Panc1 (cell line): ENCODE measurements around the gene SLC6A12. TPM values are rescaled to one million over a fixed set of nuclear protein-coding genes. Genes with fewer than 3 reads are reported as not detected.

Experiments
- ATAC-seq: fragments of 200-7000 bp; cut with Tn5 transposase; 2 replicates; pipeline ENCODE4 v1.9.1; 2020; ENCODE audit warnings: mild to moderate bottlenecking, moderate library complexity
- BruUV-seq: library from RNA; stranded (reverse); fragments of 400-500 nt; replicated peaks from 2 replicates; lab custom pipeline; 2021; lab: Mats Ljungman, UMichigan
- CTCF ChIA-PET: fragments of 300-600 bp; sonication (Branson Sonifier 250); formaldehyde crosslinking; loops from one replicate; lab custom pipeline; 2022; ENCODE audit warnings: antibody characterized with exemption; lab: Charles Lee
- POLR2A ChIA-PET: fragments of 300-600 bp; sonication (Branson Sonifier 250); formaldehyde crosslinking; loops from one replicate; lab custom pipeline; 2022; ENCODE audit warnings: antibody characterized with exemption; lab: Charles Lee
- DNase-seq: peaks from one replicate; pipeline ENCODE4 v3.0.0-alpha.2; 2010; ENCODE audit warnings: low read depth, low spot score
- H3K27ac ChIP-seq: 2 replicates; pipeline ENCODE4 v1.5.1; 2011; ENCODE audit warnings: mild to moderate bottlenecking, low read length, inconsistent platforms
- H3K27me3 ChIP-seq: fragments of 200-500 bp; sonication (Bioruptor generic); 2 replicates; pipeline ENCODE4 v1.6.0; 2014; ENCODE audit warnings: low read length, inconsistent platforms; ENCODE audit not compliant: control insufficient read depth, insufficient read depth
- H3K36me3 ChIP-seq: fragments of 200-500 bp; sonication (Bioruptor generic); 2 replicates; pipeline ENCODE4 v1.5.1; 2014; ENCODE audit warnings: inconsistent platforms, mild to moderate bottlenecking, low read length, moderate library complexity; ENCODE audit not compliant: control insufficient read depth, insufficient read depth
- H3K4me1 ChIP-seq: 2 replicates; pipeline ENCODE4 v1.5.1; 2011; ENCODE audit warnings: inconsistent platforms, mild to moderate bottlenecking, low read length, moderate library complexity; ENCODE audit not compliant: control insufficient read depth, insufficient read depth
- H3K4me3 ChIP-seq, 2 experiments: 2 replicates each; pipeline ENCODE4 v1.5.1; 2011 to 2012; ENCODE audit warnings: low read depth in 2 of 2, low read length in 2 of 2, mild to moderate bottlenecking in 2 of 2, inconsistent platforms in 1 of 2, moderate library complexity in 1 of 2
- H3K9me3 ChIP-seq: fragments of 200-500 bp; sonication (Bioruptor generic); 2 replicates; pipeline ENCODE4 v1.5.1; 2014; ENCODE audit warnings: low read depth, mild to moderate bottlenecking, inconsistent platforms, low read length, moderate library complexity; ENCODE audit not compliant: control insufficient read depth, insufficient read depth
- POLR2AphosphoS5 ChIP-seq: IDR thresholded peaks from 2 replicates; pipeline ENCODE4 v1.6.1; 2012; ENCODE audit warnings: mild to moderate bottlenecking, low read depth, low read length, moderate library complexity
- SIN3A ChIP-seq: IDR thresholded peaks from 2 replicates; pipeline ENCODE4 v1.6.1; 2012; ENCODE audit warnings: low read depth, mild to moderate bottlenecking, low read length, moderate library complexity, borderline replicate concordance; ENCODE audit not compliant: insufficient read depth
- TCF7L2 ChIP-seq: IDR thresholded peaks from 2 replicates; pipeline ENCODE4 v1.6.1; 2011; ENCODE audit warnings: mild to moderate bottlenecking, low read depth, low read length, inconsistent platforms
- in situ Hi-C: cut with HindIII; loops from 2 replicates; pipeline ENCODE4 v1.10.0; 2016; ENCODE audit warnings: low sequenced_read_pairs, low pct_unique_long_range_greater_than_20kb
- intact Hi-C: fragments of 100-400 bp; cut with micrococcal nuclease; formaldehyde crosslinking; loops from one replicate; pipeline ENCODE4 v1.10.0; 2022; ENCODE audit not compliant: unreplicated experiment
- total RNA-seq: library from RNA; stranded (reverse); gene quantifications from one replicate; pipeline ENCODE4 v1.2.1, GENCODE V29; 2021; ENCODE audit not compliant: unreplicated experiment
- TF ChIP-seq, protein P1 (sequence below), 2 experiments: IDR thresholded peaks; 2 replicates each; pipeline ENCODE4 v1.6.1; 2011 to 2012; ENCODE audit warnings: low read depth in 2 of 2, control low read depth in 1 of 2, low read length in 1 of 2, mild to moderate bottlenecking in 1 of 2, moderate library complexity in 1 of 2; ENCODE audit not compliant: insufficient read depth in 1 of 2
- TF ChIP-seq, protein P2 (sequence below): fragments of 450-650 bp; IDR thresholded peaks from 2 replicates; pipeline ENCODE4 v1.5.1; 2017; ENCODE audit warnings: mild to moderate bottlenecking

SLC6A12 gene
- total RNA-seq, 1 experiment from 2014 or later: 1.0 TPM

DNA sequence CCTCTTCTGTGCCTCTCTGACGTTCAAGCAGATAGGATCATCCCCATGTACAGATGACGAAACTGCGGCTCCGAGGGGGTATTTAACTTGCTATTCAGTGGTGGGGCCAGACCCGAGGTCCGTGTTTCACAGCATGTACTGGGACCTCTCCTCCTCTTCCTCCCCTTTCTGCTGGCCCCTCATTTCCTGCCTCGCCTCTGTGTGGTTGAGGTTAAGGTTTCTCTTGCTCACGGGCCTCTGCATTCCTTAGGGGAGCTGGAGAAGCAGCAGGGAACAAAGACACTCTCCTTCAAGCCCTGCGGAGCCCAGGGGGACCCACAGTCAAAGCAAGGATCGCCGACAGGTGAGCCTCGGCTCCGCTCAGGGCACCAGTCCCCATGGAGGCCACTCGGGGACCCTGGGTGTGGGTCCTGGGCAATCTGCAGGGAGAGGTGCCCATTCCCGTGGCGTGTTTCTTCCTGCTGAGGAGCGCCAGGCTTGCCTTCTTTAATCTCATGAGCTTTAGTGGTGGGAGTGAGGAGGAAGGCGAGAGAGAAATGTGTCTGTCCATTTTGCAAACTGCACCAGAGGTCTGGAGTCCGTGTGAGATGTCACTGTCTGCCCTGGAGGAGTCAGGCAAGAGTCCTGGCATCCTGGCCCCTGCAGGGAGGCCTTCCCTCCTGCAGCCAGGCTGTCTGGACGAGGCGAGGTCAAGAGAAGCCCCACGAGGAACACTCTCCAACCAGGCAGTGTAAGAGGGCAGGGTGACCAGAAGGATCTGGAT is 45.0 kb downstream of the SLC6A12 start:
- TF ChIP-seq, protein P1, sequence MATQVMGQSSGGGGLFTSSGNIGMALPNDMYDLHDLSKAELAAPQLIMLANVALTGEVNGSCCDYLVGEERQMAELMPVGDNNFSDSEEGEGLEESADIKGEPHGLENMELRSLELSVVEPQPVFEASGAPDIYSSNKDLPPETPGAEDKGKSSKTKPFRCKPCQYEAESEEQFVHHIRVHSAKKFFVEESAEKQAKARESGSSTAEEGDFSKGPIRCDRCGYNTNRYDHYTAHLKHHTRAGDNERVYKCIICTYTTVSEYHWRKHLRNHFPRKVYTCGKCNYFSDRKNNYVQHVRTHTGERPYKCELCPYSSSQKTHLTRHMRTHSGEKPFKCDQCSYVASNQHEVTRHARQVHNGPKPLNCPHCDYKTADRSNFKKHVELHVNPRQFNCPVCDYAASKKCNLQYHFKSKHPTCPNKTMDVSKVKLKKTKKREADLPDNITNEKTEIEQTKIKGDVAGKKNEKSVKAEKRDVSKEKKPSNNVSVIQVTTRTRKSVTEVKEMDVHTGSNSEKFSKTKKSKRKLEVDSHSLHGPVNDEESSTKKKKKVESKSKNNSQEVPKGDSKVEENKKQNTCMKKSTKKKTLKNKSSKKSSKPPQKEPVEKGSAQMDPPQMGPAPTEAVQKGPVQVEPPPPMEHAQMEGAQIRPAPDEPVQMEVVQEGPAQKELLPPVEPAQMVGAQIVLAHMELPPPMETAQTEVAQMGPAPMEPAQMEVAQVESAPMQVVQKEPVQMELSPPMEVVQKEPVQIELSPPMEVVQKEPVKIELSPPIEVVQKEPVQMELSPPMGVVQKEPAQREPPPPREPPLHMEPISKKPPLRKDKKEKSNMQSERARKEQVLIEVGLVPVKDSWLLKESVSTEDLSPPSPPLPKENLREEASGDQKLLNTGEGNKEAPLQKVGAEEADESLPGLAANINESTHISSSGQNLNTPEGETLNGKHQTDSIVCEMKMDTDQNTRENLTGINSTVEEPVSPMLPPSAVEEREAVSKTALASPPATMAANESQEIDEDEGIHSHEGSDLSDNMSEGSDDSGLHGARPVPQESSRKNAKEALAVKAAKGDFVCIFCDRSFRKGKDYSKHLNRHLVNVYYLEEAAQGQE (IDR thresholded peaks at IDR 0.05; ENCODE audit: insufficient read depth in 1 of 2, low read depth in 2 of 2, low read length in 1 of 2): no peak
- Histone ChIP-seq H3K27ac (no peak overlapping the region), H3K4me1 (no peaks in the 10 kb centered on the region; the same call in 1 of the 2 replicates), H3K9me3 (no peaks in the 10 kb centered on the region), H3K4me3 (no peak overlapping the region), H3K36me3 (no peaks in the 10 kb centered on the region), H3K27me3 (no peaks in the 10 kb centered on the region)
- ChIA-PET CTCF (no interaction called here), POLR2A (no interaction called here)
- BruUV-seq: no TSS peak
- in situ Hi-C loops: no loop called here
- intact Hi-C loops: no loop called here
- DNase-seq: no peak
- no peak for ATAC-seq

DNA sequence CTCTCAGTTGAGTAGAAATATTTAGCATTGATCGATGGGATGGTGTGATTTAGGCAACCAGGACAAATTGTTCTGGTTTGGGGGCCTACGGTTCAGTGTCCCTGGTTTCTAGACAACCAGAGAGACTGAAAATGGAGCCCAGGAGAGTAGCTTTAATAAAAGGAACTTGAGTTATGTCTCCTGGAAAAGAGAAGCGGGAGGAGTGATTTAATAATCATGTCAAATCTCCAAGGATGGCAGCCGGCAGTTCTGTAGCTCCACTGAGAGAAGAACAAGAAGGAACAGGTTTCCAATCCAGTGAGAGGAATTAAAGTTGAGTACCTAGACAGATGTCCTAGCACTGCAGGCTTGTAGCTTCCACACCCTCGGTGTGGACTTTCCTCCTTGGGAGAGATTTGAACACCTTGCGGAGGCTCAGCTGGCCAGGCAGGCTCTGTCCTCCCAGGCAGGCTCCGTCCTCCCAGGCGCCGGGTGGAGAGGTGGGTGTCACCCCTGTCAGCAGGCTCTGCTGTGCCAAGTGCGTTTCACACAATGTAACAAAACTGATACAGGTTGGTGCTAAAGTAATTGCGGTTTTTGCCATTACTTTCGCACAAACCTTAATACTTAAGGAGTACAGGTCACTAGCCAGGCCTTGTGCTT is 45.9 kb downstream of the SLC6A12 start:
- H3K27me3 ChIP-seq: no peaks in the 10 kb centered on the region
- POLR2A ChIA-PET: no interaction called here
- in situ Hi-C loops: no loop called here

More for the DNA sequence above, 45.9 kb downstream of the SLC6A12 start:
- intact Hi-C loops: no loop called here
- no peak for TF ChIP-seq TCF7L2
- TF ChIP-seq SIN3A: no peak
- TF ChIP-seq, protein P1 (IDR thresholded peaks at IDR 0.05; ENCODE audit: insufficient read depth in 1 of 2, low read depth in 2 of 2, low read length in 1 of 2): no peak
- TF ChIP-seq, protein P2, sequence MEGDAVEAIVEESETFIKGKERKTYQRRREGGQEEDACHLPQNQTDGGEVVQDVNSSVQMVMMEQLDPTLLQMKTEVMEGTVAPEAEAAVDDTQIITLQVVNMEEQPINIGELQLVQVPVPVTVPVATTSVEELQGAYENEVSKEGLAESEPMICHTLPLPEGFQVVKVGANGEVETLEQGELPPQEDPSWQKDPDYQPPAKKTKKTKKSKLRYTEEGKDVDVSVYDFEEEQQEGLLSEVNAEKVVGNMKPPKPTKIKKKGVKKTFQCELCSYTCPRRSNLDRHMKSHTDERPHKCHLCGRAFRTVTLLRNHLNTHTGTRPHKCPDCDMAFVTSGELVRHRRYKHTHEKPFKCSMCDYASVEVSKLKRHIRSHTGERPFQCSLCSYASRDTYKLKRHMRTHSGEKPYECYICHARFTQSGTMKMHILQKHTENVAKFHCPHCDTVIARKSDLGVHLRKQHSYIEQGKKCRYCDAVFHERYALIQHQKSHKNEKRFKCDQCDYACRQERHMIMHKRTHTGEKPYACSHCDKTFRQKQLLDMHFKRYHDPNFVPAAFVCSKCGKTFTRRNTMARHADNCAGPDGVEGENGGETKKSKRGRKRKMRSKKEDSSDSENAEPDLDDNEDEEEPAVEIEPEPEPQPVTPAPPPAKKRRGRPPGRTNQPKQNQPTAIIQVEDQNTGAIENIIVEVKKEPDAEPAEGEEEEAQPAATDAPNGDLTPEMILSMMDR: no peak
- no peak for TF ChIP-seq POLR2AphosphoS5
- ATAC-seq (no peak), DNase-seq (no peak)
- Histone ChIP-seq H3K4me1 (no peaks in the 10 kb centered on the region), H3K4me3 (no peak overlapping the region), H3K27ac (no peak overlapping the region), H3K36me3 (no peaks in the 10 kb centered on the region), H3K9me3 (no peaks in the 10 kb centered on the region)
- BruUV-seq: no TSS peak
- CTCF ChIA-PET: no interaction called here
